Smooth muscle cell (in vitro differentiated cells): ENCODE results near the gene APC. TPM values are rescaled to one million over a fixed set of nuclear protein-coding genes. Genes with fewer than 3 reads are reported as not detected.

Source experiments
- DNase-seq: peaks from one replicate; lab custom pipeline; 2025; ENCODE audit not compliant: unreplicated experiment; lab: John Stamatoyannopoulos, UW
- H2AFZ ChIP-seq: fragments of 200-600 bp; sonication (generic); 2 replicates; pipeline ENCODE4 v1.6.0; 2016; ENCODE audit warnings: antibody characterized with exemption, low read depth, mild to moderate bottlenecking
- H3F3A ChIP-seq: fragments of 200-600 bp; sonication (generic); 2 replicates; pipeline ENCODE4 v1.6.0; 2017; ENCODE audit warnings: antibody characterized with exemption, low read depth
- H3K27ac ChIP-seq: fragments of 200-600 bp; sonication (generic); 2 replicates; pipeline ENCODE4 v1.5.1; 2016; ENCODE audit warnings: low read depth, mild to moderate bottlenecking
- H3K27me3 ChIP-seq: fragments of 200-600 bp; sonication (generic); 2 replicates; pipeline ENCODE4 v1.6.1; 2016; ENCODE audit warnings: low read depth, mild to moderate bottlenecking
- H3K36me3 ChIP-seq: fragments of 200-600 bp; sonication (generic); 2 replicates; pipeline ENCODE4 v1.5.1; 2016; ENCODE audit warnings: low read depth
- H3K4me1 ChIP-seq: fragments of 200-600 bp; sonication (generic); 2 replicates; pipeline ENCODE4 v1.5.1; 2016; ENCODE audit warnings: low read depth
- H3K4me2 ChIP-seq: fragments of 200-600 bp; sonication (generic); 2 replicates; pipeline ENCODE4 v1.6.0; 2016; ENCODE audit warnings: mild to moderate bottlenecking
- H3K4me3 ChIP-seq: fragments of 200-600 bp; sonication (generic); 2 replicates; pipeline ENCODE4 v1.5.1; 2016; ENCODE audit warnings: mild to moderate bottlenecking
- H3K79me2 ChIP-seq: fragments of 200-600 bp; sonication (generic); 2 replicates; pipeline ENCODE4 v1.6.0; 2016; ENCODE audit warnings: low read depth, mild to moderate bottlenecking
- H3K9ac ChIP-seq: fragments of 200-600 bp; sonication (generic); 2 replicates; pipeline ENCODE4 v1.6.0; 2016; ENCODE audit warnings: low read depth
- H3K9me3 ChIP-seq: fragments of 200-600 bp; sonication (generic); replicated peaks from 2 replicates; pipeline ENCODE4 v1.5.1; 2016; ENCODE audit warnings: low read depth
- H4K20me1 ChIP-seq: fragments of 200-600 bp; sonication (generic); 2 replicates; pipeline ENCODE4 v1.6.0; 2016; ENCODE audit warnings: low read depth
- CTCF ChIP-seq: fragments of 200-600 bp; sonication (generic); IDR thresholded peaks from 2 replicates; pipeline ENCODE4 v1.5.1; 2017; ENCODE audit warnings: borderline replicate concordance, mild to moderate bottlenecking, antibody characterized with exemption; ENCODE audit not compliant: insufficient read depth, poor library complexity, severe bottlenecking
- WGBS: methylation state at CpG from one replicate; pipeline ENCODE4 v1.1.7; 2016; ENCODE audit warnings: low lambda C conversion rate; 5-methylcytosine and 5-hydroxymethylcytosine counted together
- polyA plus RNA-seq: library from polyadenylated mRNA; unstranded; fragments of >200 nt; fragmentation: Nextera tagmentation; extraction: Ambion mirVana; gene quantifications from 2 replicates; pipeline ENCODE4 v1.2.1, GENCODE V29; 2016
- total RNA-seq: library from RNA; depleted of rRNA; stranded (reverse); fragments of >200 nt; gene quantifications from 2 replicates; pipeline ENCODE4 v1.2.3, GENCODE V29; 2014

Gene APC
- total and polyA plus RNA-seq, 2 experiments from 2014 or later: 9.1 to 36.7 TPM

DNA sequence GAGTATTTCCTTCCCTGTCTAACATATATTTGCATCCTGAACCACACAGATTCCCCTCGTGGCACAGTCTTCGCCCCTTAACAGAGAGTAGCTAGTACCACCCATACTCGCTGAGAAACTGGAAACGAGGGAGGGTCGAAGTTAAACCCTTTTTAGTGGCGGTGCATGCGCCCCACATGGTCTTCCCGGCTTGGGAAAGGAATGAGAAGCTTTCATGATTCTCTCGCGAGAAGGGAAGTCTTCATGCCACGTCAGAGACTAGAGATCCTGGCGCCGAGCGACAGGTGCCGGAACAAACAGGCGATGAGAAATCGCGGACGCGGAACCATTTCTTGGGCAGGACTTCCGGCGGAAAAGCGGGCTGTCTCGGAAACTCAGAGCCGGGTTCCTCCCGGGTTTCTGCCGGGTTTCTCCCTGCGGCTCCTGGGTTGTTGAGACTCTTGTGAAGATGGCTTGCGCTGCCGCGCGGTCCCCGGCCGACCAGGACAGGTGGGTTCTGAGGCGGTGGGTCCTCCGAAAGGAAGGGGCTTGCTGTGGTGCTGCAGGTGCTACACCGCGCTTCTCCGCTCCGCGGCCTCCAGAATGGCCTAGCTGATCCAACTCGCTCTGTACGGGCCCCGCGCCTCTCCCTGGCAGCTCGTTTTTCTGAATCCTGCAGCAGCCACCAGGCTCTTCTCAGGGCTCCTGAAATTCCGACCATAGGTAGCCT is 123.4 kb downstream of the APC start, which contains the start of gene SRP19:
TSS of gene SRP19 (plus strand) at position 359 of the 709 bp plus-strand sequence. CDS start at position 449, 90 bp downstream.
- Histone ChIP-seq H3K36me3 (no peaks in the 10 kb centered on the region), H3K27me3 (peaks cover 5% of the 10 kb centered on the region), H3K27ac (peak within 1 kb of the TSS; percentile 77), H3K4me3 (peak within 1 kb of the TSS; percentile 82), H3K4me1 (peaks cover 20% of the 10 kb centered on the region), H4K20me1 (peaks cover 25% of the 10 kb centered on the region), H2AFZ (peak within 1 kb of the TSS; percentile 99), H3K79me2 (peaks cover 45% of the 10 kb centered on the region), H3K4me2 (peak within 1 kb of the TSS; percentile 92), H3F3A (no peaks in the 10 kb centered on the region), H3K9me3 (no peaks in the 10 kb centered on the region), H3K9ac (peak within 1 kb of the TSS; percentile 95)
- WGBS: 2% methylated on average over 47 of the region's 47 CpGs
- DNase-seq: peak; percentile 63
- no peak for TF ChIP-seq CTCF

- H3K4me1 ChIP-seq: peaks cover 20% of the 10 kb centered on the region
- H3K79me2 ChIP-seq: peaks cover 45% of the 10 kb centered on the region
- H3K9me3 ChIP-seq: no peaks in the 10 kb centered on the region
- H3K9ac ChIP-seq: peak overlapping the region; percentile 95
- 2% methylated on average over 8 of the region's 8 CpGs for WGBS
- no peaks in the 10 kb centered on the region for H3F3A ChIP-seq
- H3K4me2 ChIP-seq: peak overlapping the region; percentile 92
- H4K20me1 ChIP-seq: peaks cover 25% of the 10 kb centered on the region
- peaks cover 5% of the 10 kb centered on the region for H3K27me3 ChIP-seq
- DNase-seq: no peak
- peak overlapping the region; percentile 77 for H3K27ac ChIP-seq
- TF ChIP-seq CTCF: no peak
- peak overlapping the region; percentile 82 for H3K4me3 ChIP-seq
- H3K36me3 ChIP-seq: no peaks in the 10 kb centered on the region
- peak overlapping the region; percentile 99 for H2AFZ ChIP-seq
These were observed 123.9 kb downstream of the APC start for GRCh38 chr5:112861638-112861985.

GRCh38 chr5:112862085-112862484 is 124.4 kb downstream of the APC start:
- peak overlapping the region; percentile 77 for H3K27ac ChIP-seq
- no peak for DNase-seq

More at GRCh38 chr5:112862085-112862484, 124.4 kb downstream of the APC start:
- Histone ChIP-seq H3K79me2 (peaks cover 45% of the 10 kb centered on the region), H3K4me2 (peak overlapping the region; percentile 92), H3F3A (no peaks in the 10 kb centered on the region), H2AFZ (no peak overlapping the region), H3K36me3 (no peaks in the 10 kb centered on the region), H3K27me3 (peaks cover 5% of the 10 kb centered on the region), H3K4me3 (peak overlapping the region; percentile 82), H3K9me3 (no peaks in the 10 kb centered on the region), H3K9ac (peak overlapping the region; percentile 95), H3K4me1 (peaks cover 20% of the 10 kb centered on the region), H4K20me1 (peaks cover 25% of the 10 kb centered on the region)
- 49% methylated on average over 9 of the region's 9 CpGs for WGBS
- no peak for TF ChIP-seq CTCF
